MM.1S (cell line): ENCODE results near the gene WIZ.

Experiments used
- EZH2 ChIP-seq: fragments of 300-600 bp; sonication (generic); optimal IDR thresholded peaks from 2 replicates; pipeline ENCODE3; 2017; ENCODE audit warnings: low read depth, mild to moderate bottlenecking, antibody characterized with exemption, low read length, mixed read lengths
- EZH2phosphoT487 ChIP-seq: fragments of 300-600 bp; sonication (generic); IDR thresholded peaks from 2 replicates; pipeline ENCODE4 v1.6.1; 2018; ENCODE audit warnings: antibody characterized with exemption, low read length
- TF ChIP-seq, protein P1 (sequence below): fragments of 300-600 bp; sonication (generic); IDR thresholded peaks from 2 replicates; pipeline ENCODE4 v1.5.1; 2016; ENCODE audit warnings: antibody characterized with exemption, low read length, mixed read lengths

DNA sequence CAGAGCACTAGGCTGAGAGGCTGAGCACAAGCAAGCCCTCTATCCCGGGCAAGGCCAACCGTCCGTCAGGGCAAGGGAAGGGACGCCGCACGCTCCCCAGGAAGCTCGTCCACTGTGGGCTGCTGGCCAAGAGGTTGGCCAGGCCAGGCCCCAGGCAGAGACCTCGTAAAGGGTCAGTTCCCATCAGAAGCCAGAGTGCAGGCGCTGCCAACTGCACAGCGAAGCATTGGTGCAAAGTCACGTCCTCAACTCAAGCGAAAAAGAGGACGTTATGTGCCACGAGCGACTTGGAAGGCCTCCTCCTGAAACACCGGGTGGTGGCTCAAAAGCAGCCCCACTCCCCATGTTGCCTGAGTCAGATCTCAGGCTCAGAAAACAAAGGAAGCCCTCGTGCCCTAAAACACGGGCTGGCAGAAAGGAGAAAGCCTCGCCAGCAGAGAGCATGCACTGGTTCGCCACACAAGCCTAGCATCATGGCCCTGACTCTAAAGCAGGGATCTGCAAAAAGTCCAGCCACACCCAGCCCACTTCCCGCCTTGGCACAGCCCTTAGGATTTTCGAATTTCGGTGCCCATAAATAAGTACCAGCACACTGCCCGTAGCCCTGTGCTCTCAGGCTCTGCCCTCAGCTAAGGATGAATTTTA is 74.8 kb downstream of the WIZ start:
- TF ChIP-seq, protein P1, sequence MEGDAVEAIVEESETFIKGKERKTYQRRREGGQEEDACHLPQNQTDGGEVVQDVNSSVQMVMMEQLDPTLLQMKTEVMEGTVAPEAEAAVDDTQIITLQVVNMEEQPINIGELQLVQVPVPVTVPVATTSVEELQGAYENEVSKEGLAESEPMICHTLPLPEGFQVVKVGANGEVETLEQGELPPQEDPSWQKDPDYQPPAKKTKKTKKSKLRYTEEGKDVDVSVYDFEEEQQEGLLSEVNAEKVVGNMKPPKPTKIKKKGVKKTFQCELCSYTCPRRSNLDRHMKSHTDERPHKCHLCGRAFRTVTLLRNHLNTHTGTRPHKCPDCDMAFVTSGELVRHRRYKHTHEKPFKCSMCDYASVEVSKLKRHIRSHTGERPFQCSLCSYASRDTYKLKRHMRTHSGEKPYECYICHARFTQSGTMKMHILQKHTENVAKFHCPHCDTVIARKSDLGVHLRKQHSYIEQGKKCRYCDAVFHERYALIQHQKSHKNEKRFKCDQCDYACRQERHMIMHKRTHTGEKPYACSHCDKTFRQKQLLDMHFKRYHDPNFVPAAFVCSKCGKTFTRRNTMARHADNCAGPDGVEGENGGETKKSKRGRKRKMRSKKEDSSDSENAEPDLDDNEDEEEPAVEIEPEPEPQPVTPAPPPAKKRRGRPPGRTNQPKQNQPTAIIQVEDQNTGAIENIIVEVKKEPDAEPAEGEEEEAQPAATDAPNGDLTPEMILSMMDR: no peak
- TF ChIP-seq EZH2phosphoT487 (no peak), EZH2 (no peak)
